IMR-90 (cell line): ENCODE data around the gene CD86. TPM values are rescaled to one million over a fixed set of nuclear protein-coding genes. Genes with fewer than 3 reads are reported as not detected.

Source experiments
- ATAC-seq: fragments of 200-7000 bp; cut with Tn5 transposase; 2 replicates; pipeline ENCODE4 v1.9.1; 2020; ENCODE audit warnings: low read depth, mild to moderate bottlenecking, moderate library complexity
- BruUV-seq: library from RNA; stranded (reverse); fragments of 400-500 nt; replicated peaks from 2 replicates; lab custom pipeline; 2021; lab: Mats Ljungman, UMichigan
- CTCF ChIA-PET: fragments of 300-600 bp; formaldehyde crosslinking; extraction: SDS; loops from one replicate; lab custom pipeline; 2021; ENCODE audit warnings: antibody characterized with exemption; lab: Yijun Ruan, JAX
- POLR2A ChIA-PET: fragments of 300-600 bp; sonication (Branson Sonifier 250); formaldehyde crosslinking; loops from one replicate; lab custom pipeline; 2022; ENCODE audit warnings: antibody characterized with exemption; ENCODE audit not compliant: unreplicated experiment; lab: Charles Lee
- DNase-seq: peaks from one replicate; pipeline ENCODE4 v3.0.0; 2013
- H2AFZ ChIP-seq: replicated peaks from 2 replicates; pipeline ENCODE3; 2013; ENCODE audit warnings: low read length, mild to moderate bottlenecking; ENCODE audit not compliant: poor library complexity
- H2AK5ac ChIP-seq: 2 replicates; pipeline ENCODE4 v1.6.1; 2013; ENCODE audit warnings: low read depth, low read length, inconsistent platforms
- H2AK9ac ChIP-seq: replicated peaks from 2 replicates; pipeline ENCODE3; 2013; ENCODE audit warnings: mild to moderate bottlenecking, low read depth, low read length, moderate library complexity; ENCODE audit not compliant: poor library complexity
- H2BK120ac ChIP-seq: 2 replicates; pipeline ENCODE4 v1.6.1; 2013; ENCODE audit warnings: low read depth, low read length, inconsistent platforms
- H2BK15ac ChIP-seq: 3 replicates; pipeline ENCODE4 v1.6.1; 2013; ENCODE audit warnings: low read depth, low read length, inconsistent platforms
- H2BK20ac ChIP-seq: 2 replicates; pipeline ENCODE4 v1.6.1; 2013; ENCODE audit warnings: low read depth, mild to moderate bottlenecking, inconsistent platforms, low read length, moderate library complexity
- H2BK5ac ChIP-seq: 2 replicates; pipeline ENCODE4 v1.6.1; 2013; ENCODE audit warnings: mild to moderate bottlenecking, low read depth, low read length, inconsistent platforms; ENCODE audit not compliant: poor library complexity, severe bottlenecking
- H3K14ac ChIP-seq: replicated peaks from 2 replicates; pipeline ENCODE4 v1.6.1; 2013; ENCODE audit warnings: low read depth, low read length, inconsistent platforms
- H3K18ac ChIP-seq: 2 replicates; pipeline ENCODE4 v1.6.1; 2013; ENCODE audit warnings: low read depth, low read length, control low read depth
- H3K23ac ChIP-seq: 2 replicates; pipeline ENCODE4 v1.6.1; 2013; ENCODE audit warnings: low read depth, low read length, inconsistent platforms
- H3K27ac ChIP-seq: 2 replicates; pipeline ENCODE4 v1.5.1; 2013; ENCODE audit warnings: mild to moderate bottlenecking, control low read depth, low read length; ENCODE audit not compliant: insufficient read depth
- H3K27me3 ChIP-seq: 2 replicates; pipeline ENCODE4 v1.6.1; 2013; ENCODE audit warnings: low read length; ENCODE audit not compliant: control insufficient read depth, insufficient read depth
- H3K36me3 ChIP-seq: 2 replicates; pipeline ENCODE4 v1.6.1; 2013; ENCODE audit warnings: low read length, mixed read lengths; ENCODE audit not compliant: control insufficient read depth, insufficient read depth
- H3K4ac ChIP-seq: 2 replicates; pipeline ENCODE4 v1.6.1; 2013; ENCODE audit warnings: low read depth, low read length, inconsistent platforms
- H3K4me1 ChIP-seq: 2 replicates; pipeline ENCODE4 v1.6.1; 2013; ENCODE audit warnings: low read length, mixed read lengths; ENCODE audit not compliant: control insufficient read depth, insufficient read depth
- H3K4me2 ChIP-seq: 2 replicates; pipeline ENCODE4 v1.6.1; 2013; ENCODE audit warnings: low read depth, mild to moderate bottlenecking, control low read depth, low read length, moderate library complexity
- H3K4me3 ChIP-seq: 2 replicates; pipeline ENCODE4 v1.5.1; 2013; ENCODE audit warnings: low read depth, mild to moderate bottlenecking, control low read depth, low read length, moderate library complexity; ENCODE audit not compliant: insufficient read depth
- H3K56ac ChIP-seq: 2 replicates; pipeline ENCODE4 v1.6.1; 2013; ENCODE audit warnings: low read length, inconsistent platforms; ENCODE audit not compliant: insufficient read depth; ENCODE audit errors: extremely low read depth
- H3K79me1 ChIP-seq, 2 experiments: 2 replicates each; pipeline ENCODE4 v1.6.1; 2013; ENCODE audit warnings: low read length in 2 of 2, inconsistent platforms in 1 of 2, low read depth in 1 of 2
- H3K9ac ChIP-seq: 2 replicates; pipeline ENCODE4 v1.6.1; 2013; ENCODE audit warnings: low read depth, low read length, control low read depth
- H3K9me1 ChIP-seq: 2 replicates; pipeline ENCODE4 v1.6.1; 2013; ENCODE audit warnings: low read length, inconsistent platforms; ENCODE audit not compliant: insufficient read depth
- H3K9me3 ChIP-seq: 2 replicates; pipeline ENCODE4 v1.6.1; 2013; ENCODE audit warnings: low read length; ENCODE audit not compliant: control insufficient read depth, insufficient read depth
- H4K20me1 ChIP-seq: 2 replicates; pipeline ENCODE4 v1.6.1; 2013; ENCODE audit warnings: low read length, inconsistent platforms; ENCODE audit not compliant: insufficient read depth
- H4K5ac ChIP-seq: 2 replicates; pipeline ENCODE4 v1.6.1; 2013; ENCODE audit warnings: mild to moderate bottlenecking, low read depth, low read length, control low read depth
- H4K8ac ChIP-seq, 2 experiments: 2 replicates each; pipeline ENCODE4 v1.6.1; 2013; ENCODE audit warnings: low read depth in 2 of 2, low read length in 2 of 2, control low read depth in 1 of 2, inconsistent platforms in 1 of 2
- H4K91ac ChIP-seq: 2 replicates; pipeline ENCODE4 v1.6.1; 2013; ENCODE audit warnings: low read depth, low read length, inconsistent platforms; ENCODE audit not compliant: insufficient read depth
- BHLHE40 ChIP-seq: fragments of 150-350 bp; IDR thresholded peaks from 2 replicates; pipeline ENCODE4 v1.6.1; 2016; ENCODE audit warnings: mild to moderate bottlenecking, low read depth, low read length
- CHD1 ChIP-seq: IDR thresholded peaks from 2 replicates; pipeline ENCODE4 v1.6.1; 2012; ENCODE audit warnings: low read depth, low read length, improper control_type of control experiment
- FOS ChIP-seq: fragments of 150-350 bp; IDR thresholded peaks from 2 replicates; pipeline ENCODE4 v1.6.1; 2016; ENCODE audit warnings: low read depth, low read length
- NFE2L2 ChIP-seq: fragments of 150-350 bp; IDR thresholded peaks from 2 replicates; pipeline ENCODE4 v1.6.1; 2016; ENCODE audit warnings: low read depth, mild to moderate bottlenecking, low read length
- POLR2A ChIP-seq: IDR thresholded peaks from 2 replicates; pipeline ENCODE4 v1.6.1; 2012; ENCODE audit warnings: mild to moderate bottlenecking, low read depth, low read length
- RCOR1 ChIP-seq: IDR thresholded peaks from 2 replicates; pipeline ENCODE4 v1.6.1; 2012; ENCODE audit warnings: mild to moderate bottlenecking, low read length, improper control_type of control experiment; ENCODE audit not compliant: insufficient replicate concordance
- RFX5 ChIP-seq: IDR thresholded peaks from 2 replicates; pipeline ENCODE4 v1.8.0; 2012; ENCODE audit warnings: low read depth, mild to moderate bottlenecking, low read length, moderate library complexity
- WGBS, 2 experiments: methylation state at CpG; one replicate each; pipeline versions ENCODE4 v1.1.5 to v1.1.7; 2013; ENCODE audit warnings: missing lambda C conversion rate in 2 of 2; ENCODE audit not compliant: insufficient read length in 1 of 2; ENCODE audit errors: extremely low coverage in 2 of 2; 5-methylcytosine and 5-hydroxymethylcytosine counted together
- dilution Hi-C: fragments of 300-500 bp; cut with HindIII; formaldehyde crosslinking; loops from one replicate; pipeline ENCODE4 v1.14.3; 2018; ENCODE audit warnings: low sequenced_read_pairs; ENCODE audit not compliant: unreplicated experiment
- in situ Hi-C: fragments of 300-500 bp; cut with MboI; formaldehyde crosslinking; loops from 3 replicates; pipeline ENCODE4 v1.14.3; 2019; ENCODE audit warnings: low sequenced_read_pairs, inconsistent platforms, mixed read lengths
- intact Hi-C: fragments of 100-400 bp; cut with micrococcal nuclease; formaldehyde crosslinking; loops from 2 replicates; pipeline ENCODE4 v1.10.0; 2022
- polyA plus RNA-seq, 3 experiments: library from polyadenylated mRNA; depleted of rRNA; stranded (reverse); fragments of >200 nt; gene quantifications; 2 replicates each; pipeline ENCODE4 v1.2.3, GENCODE V29; 2012; ENCODE audit warnings: low replicate concordance in 1 of 3
- total RNA-seq: library from RNA; depleted of rRNA; stranded (reverse); fragments of >200 nt; gene quantifications from 2 replicates; pipeline ENCODE4 v1.2.3, GENCODE V29; 2012
- TF ChIP-seq, protein P1 (sequence below): fragments of 150-350 bp; IDR thresholded peaks from 2 replicates; pipeline ENCODE4 v1.6.1; 2016; ENCODE audit warnings: low read depth, mild to moderate bottlenecking, low read length, moderate library complexity, borderline replicate concordance

Gene CD86
- total and polyA plus RNA-seq, 2 of the 4 experiments (the other 2 are of a cell fraction), result not detected

DNA sequence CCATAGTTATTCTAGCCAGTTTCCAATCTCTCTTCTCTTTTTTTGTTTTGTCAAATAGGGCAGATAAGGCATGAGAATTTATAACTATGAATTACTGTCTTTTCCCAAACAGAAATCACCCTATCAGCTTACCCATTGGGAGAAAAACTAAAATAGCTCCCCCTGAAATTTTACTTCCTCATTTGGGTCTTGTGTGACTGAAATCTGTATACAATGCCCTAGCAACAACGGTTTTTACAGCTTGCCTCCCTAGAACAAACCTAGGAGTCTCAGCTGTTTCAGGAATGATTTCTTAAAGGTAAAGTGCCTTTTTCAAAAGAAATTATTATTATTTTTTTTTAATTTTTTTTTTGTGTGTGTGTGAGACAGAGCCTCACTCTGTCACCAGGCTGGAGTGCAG, 56.8 kb downstream of the CD86 start:
- Histone ChIP-seq H4K91ac (no peak overlapping the region), H2BK5ac (no peak overlapping the region), H3K9ac (no peak overlapping the region), H3K4me3 (no peak overlapping the region), H3K27me3 (peaks cover 10% of the 10 kb centered on the region), H3K79me1 (no peaks in the 10 kb centered on the region), H3K4me2 (no peak overlapping the region), H3K18ac (no peak overlapping the region), H3K9me3 (no peaks in the 10 kb centered on the region), H3K9me1 (no peaks in the 10 kb centered on the region), H3K56ac (no peak overlapping the region), H2BK20ac (no peak overlapping the region), H2AFZ (no peak overlapping the region), H3K27ac (no peak overlapping the region), H2BK120ac (no peak overlapping the region), H4K20me1 (no peaks in the 10 kb centered on the region), H4K5ac (no peak overlapping the region), H3K4me1 (no peaks in the 10 kb centered on the region), H4K8ac (no peak overlapping the region), H2AK9ac (no peak overlapping the region), H3K14ac (no peak overlapping the region), H3K23ac (no peak overlapping the region), H2AK5ac (no peak overlapping the region), H3K4ac (no peak overlapping the region), H2BK15ac (no peak overlapping the region), H3K36me3 (no peaks in the 10 kb centered on the region)
- CTCF ChIA-PET, result interaction anchor here (0.6 to 0.8 kb wide), 2 partner anchors 128 to 535 kb away, joined by 3 to 4 read pairs; no protein-coding TSS in a partner anchor
- TF ChIP-seq NFE2L2 (no peak), RCOR1 (no peak), FOS (no peak), CHD1 (no peak), POLR2A (no peak), BHLHE40 (no peak), RFX5 (no peak)
- TF ChIP-seq, protein P1, sequence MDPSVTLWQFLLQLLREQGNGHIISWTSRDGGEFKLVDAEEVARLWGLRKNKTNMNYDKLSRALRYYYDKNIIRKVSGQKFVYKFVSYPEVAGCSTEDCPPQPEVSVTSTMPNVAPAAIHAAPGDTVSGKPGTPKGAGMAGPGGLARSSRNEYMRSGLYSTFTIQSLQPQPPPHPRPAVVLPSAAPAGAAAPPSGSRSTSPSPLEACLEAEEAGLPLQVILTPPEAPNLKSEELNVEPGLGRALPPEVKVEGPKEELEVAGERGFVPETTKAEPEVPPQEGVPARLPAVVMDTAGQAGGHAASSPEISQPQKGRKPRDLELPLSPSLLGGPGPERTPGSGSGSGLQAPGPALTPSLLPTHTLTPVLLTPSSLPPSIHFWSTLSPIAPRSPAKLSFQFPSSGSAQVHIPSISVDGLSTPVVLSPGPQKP, result no peak
- POLR2A ChIA-PET, result no interaction called here
- no TSS peak for BruUV-seq
- in situ Hi-C loops (no loop called here), dilution Hi-C loops (no loop called here), intact Hi-C loops (no loop called here)
- no CpG with 5 or more reads among the region's 1 CpG for WGBS, 2 experiments
- ATAC-seq (no peak), DNase-seq (no peak)
